IMR-90 (cell line): ENCODE measurements around the gene RMDN2. TPM values are rescaled to one million over a fixed set of nuclear protein-coding genes. Genes with fewer than 3 reads are reported as not detected.

Source experiments
- ATAC-seq: fragments of 200-7000 bp; cut with Tn5 transposase; 2 replicates; pipeline ENCODE4 v1.9.1; 2020; ENCODE audit warnings: low read depth, mild to moderate bottlenecking, moderate library complexity
- BruUV-seq: library from RNA; stranded (reverse); fragments of 400-500 nt; replicated peaks from 2 replicates; lab custom pipeline; 2021; lab: Mats Ljungman, UMichigan
- CTCF ChIA-PET: fragments of 300-600 bp; formaldehyde crosslinking; extraction: SDS; loops from one replicate; lab custom pipeline; 2021; ENCODE audit warnings: antibody characterized with exemption; lab: Yijun Ruan, JAX
- POLR2A ChIA-PET: fragments of 300-600 bp; sonication (Branson Sonifier 250); formaldehyde crosslinking; loops from one replicate; lab custom pipeline; 2022; ENCODE audit warnings: antibody characterized with exemption; ENCODE audit not compliant: unreplicated experiment; lab: Charles Lee
- DNase-seq: peaks from one replicate; pipeline ENCODE4 v3.0.0; 2013
- H2AFZ ChIP-seq: replicated peaks from 2 replicates; pipeline ENCODE3; 2013; ENCODE audit warnings: low read length, mild to moderate bottlenecking; ENCODE audit not compliant: poor library complexity
- H2AK5ac ChIP-seq: 2 replicates; pipeline ENCODE4 v1.6.1; 2013; ENCODE audit warnings: low read depth, low read length, inconsistent platforms
- H2AK9ac ChIP-seq: replicated peaks from 2 replicates; pipeline ENCODE3; 2013; ENCODE audit warnings: mild to moderate bottlenecking, low read depth, low read length, moderate library complexity; ENCODE audit not compliant: poor library complexity
- H2BK120ac ChIP-seq: 2 replicates; pipeline ENCODE4 v1.6.1; 2013; ENCODE audit warnings: low read depth, low read length, inconsistent platforms
- H2BK15ac ChIP-seq: 3 replicates; pipeline ENCODE4 v1.6.1; 2013; ENCODE audit warnings: low read depth, low read length, inconsistent platforms
- H2BK20ac ChIP-seq: 2 replicates; pipeline ENCODE4 v1.6.1; 2013; ENCODE audit warnings: low read depth, mild to moderate bottlenecking, inconsistent platforms, low read length, moderate library complexity
- H2BK5ac ChIP-seq: 2 replicates; pipeline ENCODE4 v1.6.1; 2013; ENCODE audit warnings: mild to moderate bottlenecking, low read depth, low read length, inconsistent platforms; ENCODE audit not compliant: poor library complexity, severe bottlenecking
- H3K14ac ChIP-seq: replicated peaks from 2 replicates; pipeline ENCODE4 v1.6.1; 2013; ENCODE audit warnings: low read depth, low read length, inconsistent platforms
- H3K18ac ChIP-seq: 2 replicates; pipeline ENCODE4 v1.6.1; 2013; ENCODE audit warnings: low read depth, low read length, control low read depth
- H3K23ac ChIP-seq: 2 replicates; pipeline ENCODE4 v1.6.1; 2013; ENCODE audit warnings: low read depth, low read length, inconsistent platforms
- H3K27ac ChIP-seq: 2 replicates; pipeline ENCODE4 v1.5.1; 2013; ENCODE audit warnings: mild to moderate bottlenecking, control low read depth, low read length; ENCODE audit not compliant: insufficient read depth
- H3K27me3 ChIP-seq: 2 replicates; pipeline ENCODE4 v1.6.1; 2013; ENCODE audit warnings: low read length; ENCODE audit not compliant: control insufficient read depth, insufficient read depth
- H3K36me3 ChIP-seq: 2 replicates; pipeline ENCODE4 v1.6.1; 2013; ENCODE audit warnings: low read length, mixed read lengths; ENCODE audit not compliant: control insufficient read depth, insufficient read depth
- H3K4ac ChIP-seq: 2 replicates; pipeline ENCODE4 v1.6.1; 2013; ENCODE audit warnings: low read depth, low read length, inconsistent platforms
- H3K4me1 ChIP-seq: 2 replicates; pipeline ENCODE4 v1.6.1; 2013; ENCODE audit warnings: low read length, mixed read lengths; ENCODE audit not compliant: control insufficient read depth, insufficient read depth
- H3K4me2 ChIP-seq: 2 replicates; pipeline ENCODE4 v1.6.1; 2013; ENCODE audit warnings: low read depth, mild to moderate bottlenecking, control low read depth, low read length, moderate library complexity
- H3K4me3 ChIP-seq: 2 replicates; pipeline ENCODE4 v1.5.1; 2013; ENCODE audit warnings: low read depth, mild to moderate bottlenecking, control low read depth, low read length, moderate library complexity; ENCODE audit not compliant: insufficient read depth
- H3K56ac ChIP-seq: 2 replicates; pipeline ENCODE4 v1.6.1; 2013; ENCODE audit warnings: low read length, inconsistent platforms; ENCODE audit not compliant: insufficient read depth; ENCODE audit errors: extremely low read depth
- H3K79me1 ChIP-seq, 2 experiments: 2 replicates each; pipeline ENCODE4 v1.6.1; 2013; ENCODE audit warnings: low read length in 2 of 2, inconsistent platforms in 1 of 2, low read depth in 1 of 2
- H3K9ac ChIP-seq: 2 replicates; pipeline ENCODE4 v1.6.1; 2013; ENCODE audit warnings: low read depth, low read length, control low read depth
- H3K9me1 ChIP-seq: 2 replicates; pipeline ENCODE4 v1.6.1; 2013; ENCODE audit warnings: low read length, inconsistent platforms; ENCODE audit not compliant: insufficient read depth
- H3K9me3 ChIP-seq: 2 replicates; pipeline ENCODE4 v1.6.1; 2013; ENCODE audit warnings: low read length; ENCODE audit not compliant: control insufficient read depth, insufficient read depth
- H4K20me1 ChIP-seq: 2 replicates; pipeline ENCODE4 v1.6.1; 2013; ENCODE audit warnings: low read length, inconsistent platforms; ENCODE audit not compliant: insufficient read depth
- H4K5ac ChIP-seq: 2 replicates; pipeline ENCODE4 v1.6.1; 2013; ENCODE audit warnings: mild to moderate bottlenecking, low read depth, low read length, control low read depth
- H4K8ac ChIP-seq, 2 experiments: 2 replicates each; pipeline ENCODE4 v1.6.1; 2013; ENCODE audit warnings: low read depth in 2 of 2, low read length in 2 of 2, control low read depth in 1 of 2, inconsistent platforms in 1 of 2
- H4K91ac ChIP-seq: 2 replicates; pipeline ENCODE4 v1.6.1; 2013; ENCODE audit warnings: low read depth, low read length, inconsistent platforms; ENCODE audit not compliant: insufficient read depth
- CEBPB ChIP-seq: IDR thresholded peaks from 2 replicates; pipeline ENCODE4 v1.6.1; 2012; ENCODE audit warnings: low read depth, low read length, improper control_type of control experiment
- CHD1 ChIP-seq: IDR thresholded peaks from 2 replicates; pipeline ENCODE4 v1.6.1; 2012; ENCODE audit warnings: low read depth, low read length, improper control_type of control experiment
- CTCF ChIP-seq: conservative IDR thresholded peaks from 2 replicates; pipeline ENCODE4 v1.5.1; 2012; ENCODE audit warnings: mild to moderate bottlenecking, low read depth, low read length, improper control_type of control experiment
- MAFK ChIP-seq: IDR thresholded peaks from 2 replicates; pipeline ENCODE4 v1.6.1; 2012; ENCODE audit warnings: low read depth, low read length, improper control_type of control experiment
- MXI1 ChIP-seq: IDR thresholded peaks from 2 replicates; pipeline ENCODE4 v1.6.1; 2012; ENCODE audit warnings: low read depth, mild to moderate bottlenecking, low read length, moderate library complexity, borderline replicate concordance
- POLR2A ChIP-seq: IDR thresholded peaks from 2 replicates; pipeline ENCODE4 v1.6.1; 2012; ENCODE audit warnings: mild to moderate bottlenecking, low read depth, low read length
- RAD21 ChIP-seq: IDR thresholded peaks from 2 replicates; pipeline ENCODE4 v1.6.1; 2012; ENCODE audit warnings: low read length, improper control_type of control experiment
- USF2 ChIP-seq: fragments of 150-350 bp; IDR thresholded peaks from 2 replicates; pipeline ENCODE4 v1.6.1; 2017; ENCODE audit warnings: mild to moderate bottlenecking, antibody characterized with exemption, low read length, low read depth
- whole genome bisulfite sequencing, 2 experiments: methylation state at CpG; one replicate each; pipeline versions ENCODE4 v1.1.5 to v1.1.7; 2013; ENCODE audit warnings: missing lambda C conversion rate in 2 of 2; ENCODE audit not compliant: insufficient read length in 1 of 2; ENCODE audit errors: extremely low coverage in 2 of 2; 5-methylcytosine and 5-hydroxymethylcytosine counted together
- dilution Hi-C: fragments of 300-500 bp; cut with HindIII; formaldehyde crosslinking; loops from one replicate; pipeline ENCODE4 v1.14.3; 2018; ENCODE audit warnings: low sequenced_read_pairs; ENCODE audit not compliant: unreplicated experiment
- in situ Hi-C: fragments of 300-500 bp; cut with MboI; formaldehyde crosslinking; loops from 3 replicates; pipeline ENCODE4 v1.14.3; 2019; ENCODE audit warnings: low sequenced_read_pairs, inconsistent platforms, mixed read lengths
- intact Hi-C: fragments of 100-400 bp; cut with micrococcal nuclease; formaldehyde crosslinking; loops from 2 replicates; pipeline ENCODE4 v1.10.0; 2022
- polyA plus RNA-seq, 3 experiments: library from polyadenylated mRNA; depleted of rRNA; stranded (reverse); fragments of >200 nt; gene quantifications; 2 replicates each; pipeline ENCODE4 v1.2.3, GENCODE V29; 2012; ENCODE audit warnings: low replicate concordance in 1 of 3
- total RNA-seq: library from RNA; depleted of rRNA; stranded (reverse); fragments of >200 nt; gene quantifications from 2 replicates; pipeline ENCODE4 v1.2.3, GENCODE V29; 2012

The RMDN2 gene
- total and polyA plus RNA-seq, 2 of the 4 experiments (the other 2 are of a cell fraction), result 2.3 to 3.0 TPM

GRCh38 chr2:37914340-37914739 is 10.7 kb upstream of the RMDN2 start:
- no TSS peak for BruUV-seq
- POLR2A ChIA-PET, result no interaction called here
- WGBS, 2 experiments, result no CpG with 5 or more reads among the region's 5 CpGs

More at GRCh38 chr2:37914340-37914739, 10.7 kb upstream of the RMDN2 start:
- CTCF ChIA-PET, result no interaction called here
- Histone ChIP-seq H2BK15ac (no peak overlapping the region), H4K8ac (no peak overlapping the region; a peak in 1 of 4 replicates), H2AFZ (no peak overlapping the region), H3K36me3 (no peaks in the 10 kb centered on the region), H3K23ac (no peak overlapping the region), H3K27ac (no peak overlapping the region), H2AK9ac (no peak overlapping the region), H4K5ac (no peak overlapping the region), H2BK20ac (no peak overlapping the region), H3K18ac (no peak overlapping the region), H3K79me1 (no peaks in the 10 kb centered on the region), H3K14ac (no peak overlapping the region), H3K4ac (peak overlapping the region; percentile 15), H3K4me1 (peaks cover 9% of the 10 kb centered on the region), H4K91ac (peak overlapping the region; percentile 10; the same call in 1 of the 2 replicates), H3K27me3 (no peaks in the 10 kb centered on the region), H3K9me3 (no peaks in the 10 kb centered on the region), H3K56ac (no peak overlapping the region), H2BK120ac (no peak overlapping the region), H2BK5ac (no peak overlapping the region), H3K9me1 (peaks cover 6% of the 10 kb centered on the region), H2AK5ac (no peak overlapping the region), H3K4me2 (no peak overlapping the region), H3K9ac (no peak overlapping the region), H3K4me3 (no peak overlapping the region), H4K20me1 (no peaks in the 10 kb centered on the region)
- DNase-seq, result no peak
- TF ChIP-seq MXI1, result no peak
- no peak for TF ChIP-seq CHD1
- no peak for TF ChIP-seq CTCF
- no peak for TF ChIP-seq MAFK
- no peak for TF ChIP-seq RAD21
- TF ChIP-seq CEBPB, result no peak
- no peak for TF ChIP-seq POLR2A
- no peak for TF ChIP-seq USF2
- in situ Hi-C loops, result no loop called here
- no peak for ATAC-seq
- dilution Hi-C loops, result no loop called here
- intact Hi-C loops, result no loop called here
